HCT116 (cell line): ENCODE measurements around the gene CD248. TPM values are rescaled to one million over a fixed set of nuclear protein-coding genes. Genes with fewer than 3 reads are reported as not detected.
"Not testable (repeated sequence)": the region's sequence is repeated elsewhere in the genome, so short reads cannot be mapped to it uniquely, and the experiment has no call there.

Experiments used
- ATAC-seq: fragments of 200-7000 bp; cut with Tn5 transposase; 2 replicates; pipeline ENCODE4 v1.9.1; 2020; ENCODE audit warnings: mild to moderate bottlenecking, moderate library complexity
- BruUV-seq: library from RNA; stranded (reverse); fragments of 400-500 nt; replicated peaks from 2 replicates; lab custom pipeline; 2021; lab: Mats Ljungman, UMichigan
- CTCF ChIA-PET: fragments of 300-600 bp; sonication (Branson Sonifier 250); formaldehyde crosslinking; loops from one replicate; lab custom pipeline; 2021; ENCODE audit warnings: antibody characterized with exemption; lab: Charles Lee
- POLR2A ChIA-PET: fragments of 300-600, 350-600 bp; sonication (Branson Sonifier 250); formaldehyde crosslinking; loops from one replicate; lab custom pipeline; 2021; ENCODE audit warnings: antibody characterized with exemption; lab: Charles Lee
- RAD21 ChIA-PET, 2 experiments: fragments of 300-600 bp; sonication (Branson Sonifier 250); formaldehyde crosslinking; loops; one replicate each; lab custom pipeline; 2023; ENCODE audit warnings: low total read pairs in 2 of 2; ENCODE audit not compliant: uncharacterized antibody in 2 of 2, unreplicated experiment in 2 of 2, low non-redundant PET in 1 of 2; lab: Charles Lee
- DNase-seq: peaks from one replicate; pipeline ENCODE4 v3.0.0-alpha.2; 2010; ENCODE audit warnings: low read depth, low spot score
- H2AFZ ChIP-seq: fragments of 200-600 bp; shearing (Covaris generic), sonication (generic); 2 replicates; pipeline ENCODE4 v1.6.1; 2017; ENCODE audit warnings: low read depth, mixed run types, mixed read lengths, antibody characterized with exemption, low read length; ENCODE audit not compliant: poor library complexity, severe bottlenecking
- H3K27ac ChIP-seq: 2 replicates; pipeline ENCODE4 v1.5.1; 2012; ENCODE audit warnings: low read depth, low read length
- H3K27me3 ChIP-seq: fragments of 200-600 bp; sonication (generic); 2 replicates; pipeline ENCODE4 v1.6.1; 2016; ENCODE audit warnings: mixed run types, low read length, mixed read lengths; ENCODE audit not compliant: insufficient read depth
- H3K36me3 ChIP-seq, 2 experiments: fragments of 200-500 bp in 1 of 2; fragments of 200-600 bp in 1 of 2; sonication (Bioruptor generic) in 1 of 2; sonication (generic) in 1 of 2; 2 replicates each; pipeline versions ENCODE4 v1.5.1 to v1.6.1; 2014 to 2016; ENCODE audit warnings: low read length in 2 of 2, inconsistent platforms in 1 of 2, mixed read lengths in 1 of 2, mixed run types in 1 of 2; ENCODE audit not compliant: insufficient read depth in 2 of 2, control insufficient read depth in 1 of 2
- H3K4me1 ChIP-seq, 2 experiments: fragments of 200-600 bp in 1 of 2; sonication (generic) in 1 of 2; 2 replicates each; pipeline versions ENCODE4 v1.5.1 to v1.6.1; 2012 to 2017; ENCODE audit warnings: low read length in 2 of 2, inconsistent platforms in 1 of 2, mild to moderate bottlenecking in 1 of 2, mixed read lengths in 1 of 2, mixed run types in 1 of 2, moderate library complexity in 1 of 2; ENCODE audit not compliant: insufficient read depth in 2 of 2, control insufficient read depth in 1 of 2
- H3K4me2 ChIP-seq: fragments of 200-600 bp; sonication (generic); 2 replicates; pipeline ENCODE4 v1.6.1; 2017; ENCODE audit warnings: mixed run types, low read length, mixed read lengths
- H3K4me3 ChIP-seq, 2 experiments: fragments of 200-600 bp in 1 of 2; sonication (generic) in 1 of 2; replicated peaks in 1 of 2; 2 replicates each; pipeline ENCODE4 v1.5.1; 2011 to 2016; ENCODE audit warnings: low read length in 2 of 2, control low read depth in 1 of 2, low read depth in 1 of 2, mild to moderate bottlenecking in 1 of 2, mixed read lengths in 1 of 2, mixed run types in 1 of 2
- H3K79me2 ChIP-seq: fragments of 200-600 bp; sonication (generic); 2 replicates; pipeline ENCODE4 v1.6.1; 2017; ENCODE audit warnings: mild to moderate bottlenecking, mixed run types, low read length, moderate library complexity, mixed read lengths; ENCODE audit not compliant: insufficient read depth
- H3K9ac ChIP-seq: fragments of 200-600 bp; sonication (generic); 2 replicates; pipeline ENCODE4 v1.6.1; 2016; ENCODE audit warnings: low read length, mixed read lengths
- H3K9me2 ChIP-seq: fragments of 200-600 bp; sonication (generic), shearing (Covaris generic); 2 replicates; pipeline ENCODE4 v1.6.1; 2017; ENCODE audit warnings: mixed run types, mild to moderate bottlenecking, moderate library complexity; ENCODE audit not compliant: insufficient read depth
- H3K9me3 ChIP-seq, 2 experiments: fragments of 200-500 bp in 1 of 2; fragments of 200-600 bp in 1 of 2; sonication (Bioruptor generic) in 1 of 2; sonication (generic) in 1 of 2; 2 replicates each; pipeline ENCODE4 v1.6.1; 2014 to 2017; ENCODE audit warnings: low read length in 2 of 2, mixed read lengths in 2 of 2, inconsistent platforms in 1 of 2, low read depth in 1 of 2, mild to moderate bottlenecking in 1 of 2, mixed run types in 1 of 2, moderate library complexity in 1 of 2; ENCODE audit not compliant: control insufficient read depth in 1 of 2, insufficient read depth in 1 of 2
- H4K20me1 ChIP-seq: fragments of 200-600 bp; sonication (generic), shearing (Covaris generic); 2 replicates; pipeline ENCODE4 v1.6.1; 2017; ENCODE audit warnings: mixed run types, mild to moderate bottlenecking, moderate library complexity; ENCODE audit not compliant: insufficient read depth
- EGR1 ChIP-seq: IDR thresholded peaks from 2 replicates; pipeline ENCODE4 v1.6.1; 2012; ENCODE audit warnings: low read depth
- ELF1 ChIP-seq: IDR thresholded peaks from 2 replicates; pipeline ENCODE4 v1.6.1; 2012; ENCODE audit warnings: low read depth, borderline replicate concordance
- EZH2phosphoT487 ChIP-seq: fragments of 200-600 bp; IDR thresholded peaks from 2 replicates; pipeline ENCODE4 v1.6.1; 2018; ENCODE audit warnings: antibody characterized with exemption, borderline replicate concordance
- JUND ChIP-seq: IDR thresholded peaks from 2 replicates; pipeline ENCODE4 v1.6.1; 2012
- POLR2AphosphoS5 ChIP-seq: IDR thresholded peaks from 2 replicates; pipeline ENCODE4 v1.6.1; 2011; ENCODE audit warnings: mild to moderate bottlenecking, low read depth, low read length, moderate library complexity
- RAD21 ChIP-seq: IDR thresholded peaks from 2 replicates; pipeline ENCODE4 v1.6.1; 2012; ENCODE audit warnings: low read depth, mild to moderate bottlenecking
- SP1 ChIP-seq: IDR thresholded peaks from 2 replicates; pipeline ENCODE4 v1.6.1; 2012; ENCODE audit warnings: low read depth
- ZFX ChIP-seq: fragments of 450-650 bp; IDR thresholded peaks from 2 replicates; pipeline ENCODE4 v1.6.1; 2017
- ZNF274 ChIP-seq: fragments of 200-500 bp; sonication (Bioruptor generic); IDR thresholded peaks from 2 replicates; pipeline ENCODE4 v1.6.1; 2014; ENCODE audit warnings: mild to moderate bottlenecking, low read depth, low read length, inconsistent platforms
- intact Hi-C: fragments of 100-400 bp; cut with micrococcal nuclease; formaldehyde crosslinking; loops from 2 replicates; pipeline ENCODE4 v1.10.0; 2022
- total RNA-seq: library from RNA; stranded (reverse); gene quantifications from one replicate; pipeline ENCODE4 v1.2.1, GENCODE V29; 2021; ENCODE audit not compliant: unreplicated experiment

CD248 gene
- total RNA-seq, 1 experiment from 2014 or later, result 0.32 TPM

DNA sequence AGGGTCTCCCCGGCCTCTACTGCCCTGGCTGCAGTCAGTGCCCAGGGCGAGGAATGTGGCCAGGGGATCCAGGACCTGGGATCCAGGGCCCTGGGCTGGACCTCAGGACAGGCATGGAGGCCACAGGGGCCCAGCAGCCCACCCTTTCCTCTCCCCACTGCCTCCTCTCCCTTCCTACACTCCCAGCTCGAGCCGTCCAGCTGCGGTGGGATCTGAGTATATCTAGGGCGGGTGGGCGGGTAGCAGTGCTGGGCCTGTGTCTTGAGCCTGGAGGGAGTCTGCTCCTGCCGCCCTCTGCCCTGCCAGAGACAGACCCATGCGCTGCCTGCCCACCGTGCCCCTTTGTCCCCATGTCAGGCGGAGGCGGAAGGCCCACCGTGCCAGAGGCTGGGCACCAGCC is 40.2 kb downstream of the CD248 start:
- RAD21 ChIA-PET, H3K79me2 ChIP-seq, H3K4me3 ChIP-seq, DNase-seq, H4K20me1 ChIP-seq, H2AFZ ChIP-seq, POLR2A ChIA-PET, intact Hi-C loops, H3K27me3 ChIP-seq, H3K9me3 ChIP-seq, H3K4me2 ChIP-seq, H3K9me2 ChIP-seq, CTCF ChIA-PET, BruUV-seq, H3K9ac ChIP-seq, ATAC-seq, H3K27ac ChIP-seq: not testable (repeated sequence)
- Histone ChIP-seq H3K4me1 (peaks cover 0 to 12% of the 10 kb centered on the region in 2 experiments; a peak in 2 of 4 replicates), H3K36me3 (peaks cover 16 to 18% of the 10 kb centered on the region in 2 experiments; a peak in 3 of 4 replicates)

DNA sequence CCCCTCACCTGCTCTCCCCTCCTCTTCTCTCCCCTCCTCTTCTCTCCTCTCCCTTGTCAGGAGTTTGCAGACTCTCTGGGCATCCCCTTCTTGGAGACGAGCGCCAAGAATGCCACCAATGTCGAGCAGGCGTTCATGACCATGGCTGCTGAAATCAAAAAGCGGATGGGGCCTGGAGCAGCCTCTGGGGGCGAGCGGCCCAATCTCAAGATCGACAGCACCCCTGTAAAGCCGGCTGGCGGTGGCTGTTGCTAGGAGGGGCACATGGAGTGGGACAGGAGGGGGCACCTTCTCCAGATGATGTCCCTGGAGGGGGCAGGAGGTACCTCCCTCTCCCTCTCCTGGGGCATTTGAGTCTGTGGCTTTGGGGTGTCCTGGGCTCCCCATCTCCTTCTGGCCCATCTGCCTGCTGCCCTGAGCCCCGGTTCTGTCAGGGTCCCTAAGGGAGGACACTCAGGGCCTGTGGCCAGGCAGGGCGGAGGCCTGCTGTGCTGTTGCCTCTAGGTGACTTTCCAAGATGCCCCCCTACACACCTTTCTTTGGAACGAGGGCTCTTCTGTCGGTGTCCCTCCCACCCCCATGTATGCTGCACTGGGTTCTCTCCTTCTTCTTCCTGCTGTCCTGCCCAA is 40.7 kb downstream of the CD248 start:
- H3K4me1 ChIP-seq, result peaks cover 0 to 7% of the 10 kb centered on the region in 2 experiments; a peak in 2 of 4 replicates
- ChIA-PET RAD21 (no interaction called here), CTCF (no interaction called here), POLR2A (no interaction called here)
- intact Hi-C loops, result no loop called here
- no peak for ATAC-seq
- no peak overlapping the region for H3K4me2 ChIP-seq
- no peaks in the 10 kb centered on the region for H4K20me1 ChIP-seq
- H3K9ac ChIP-seq, result no peak overlapping the region
- TF ChIP-seq ZFX (no peak), EGR1 (no peak), POLR2AphosphoS5 (no peak), ZNF274 (no peak), JUND (no peak), RAD21 (no peak), EZH2phosphoT487 (no peak), SP1 (no peak), ELF1 (no peak)
- no TSS peak for BruUV-seq
- H3K27me3 ChIP-seq, result no peaks in the 10 kb centered on the region
- H3K4me3 ChIP-seq, result no peak overlapping the region
- no peak overlapping the region for H2AFZ ChIP-seq
- peaks cover 16 to 18% of the 10 kb centered on the region in 2 experiments; a peak in 3 of 4 replicates for H3K36me3 ChIP-seq
- no peak overlapping the region for H3K27ac ChIP-seq
- no peaks in the 10 kb centered on the region for H3K9me3 ChIP-seq
- H3K9me2 ChIP-seq, result no peaks in the 10 kb centered on the region
- peaks cover 7% of the 10 kb centered on the region; the same call in 1 of the 2 replicates for H3K79me2 ChIP-seq
- no peak for DNase-seq
